Esophagus muscularis mucosa (tissue), 4 donors: ENCODE measurements around the gene GNB3. TPM values are rescaled to one million over a fixed set of nuclear protein-coding genes. Genes with fewer than 3 reads are reported as not detected.

Experiments used
- DNase-seq: peaks from one replicate; pipeline ENCODE4 v3.0.0-alpha.2; 2017; ENCODE audit errors: extremely low spot score
- H3K27ac ChIP-seq, 4 donors: fragments of 200-600 bp; sonication (generic); replicated peaks in 1 of 4; 1 replicate in 3 of 4; 2 replicates in 1 of 4; pipeline ENCODE4 v1.5.1; 2016 to 2019; ENCODE audit warnings: mild to moderate bottlenecking in 1 of 4
- H3K27me3 ChIP-seq, 4 donors: fragments of 200-600 bp; sonication (generic); one replicate each; pipeline versions ENCODE4 v1.5.1 to v1.6.0; 2016 to 2019
- H3K36me3 ChIP-seq, 4 donors: fragments of 200-600 bp; sonication (generic); one replicate each; pipeline ENCODE4 v1.5.1; 2016 to 2019
- H3K4me1 ChIP-seq, 4 donors: fragments of 200-600 bp; sonication (generic); one replicate each; pipeline ENCODE4 v1.5.1; 2016 to 2019
- H3K4me3 ChIP-seq, 4 donors: fragments of 200-600 bp; sonication (generic); 1 replicate in 2 of 4; 2 replicates in 2 of 4; pipeline ENCODE4 v1.5.1; 2016 to 2019; ENCODE audit warnings: mild to moderate bottlenecking in 4 of 4, moderate library complexity in 1 of 4
- H3K9me3 ChIP-seq, 4 donors: fragments of 200-600 bp; sonication (generic); 1 replicate in 3 of 4; 2 replicates in 1 of 4; pipeline ENCODE4 v1.5.1; 2016 to 2019
- CTCF ChIP-seq, 3 experiments: fragments of 200-600 bp in 2 of 3; fragments of 450-650 bp in 1 of 3; sonication (generic) in 2 of 3; IDR thresholded peaks; one replicate each; pipeline ENCODE4 v1.5.1; 2017 to 2019; ENCODE audit warnings: antibody characterized with exemption in 3 of 3, mild to moderate bottlenecking in 2 of 3, moderate library complexity in 1 of 3
- EP300 ChIP-seq: sonication (generic); formaldehyde crosslinking; IDR thresholded peaks from one replicate; pipeline ENCODE4 v1.6.1; 2017; ENCODE audit warnings: antibody characterized with exemption
- POLR2A ChIP-seq: fragments of 450-650 bp; IDR thresholded peaks from one replicate; pipeline ENCODE4 v1.6.1; 2017; ENCODE audit warnings: antibody characterized with exemption, moderate library complexity, mild to moderate bottlenecking, low read depth
- POLR2AphosphoS5 ChIP-seq, 2 donors: sonication (generic); formaldehyde crosslinking; IDR thresholded peaks; one replicate each; pipeline ENCODE4 v1.6.1; 2017; ENCODE audit warnings: antibody characterized with exemption in 2 of 2
- WGBS: methylation state at CpG from one replicate; pipeline ENCODE4 v1.1.5; 2018; 5-methylcytosine and 5-hydroxymethylcytosine counted together
- intact Hi-C: fragments of 100-400 bp; cut with DNase I; formaldehyde crosslinking; loops from one replicate; pipeline ENCODE4 v1.15.1; 2023
- total RNA-seq, 4 donors: library from RNA; depleted of rRNA; stranded (reverse); fragments of >200 nt; gene quantifications; one replicate each; pipeline versions ENCODE4 v1.1.0 to v1.2.1, GENCODE V29; 2016

The GNB3 gene
- total RNA-seq, 4 donors from 2014 or later: 0.39 to 1.7 (median 0.46) TPM

DNA sequence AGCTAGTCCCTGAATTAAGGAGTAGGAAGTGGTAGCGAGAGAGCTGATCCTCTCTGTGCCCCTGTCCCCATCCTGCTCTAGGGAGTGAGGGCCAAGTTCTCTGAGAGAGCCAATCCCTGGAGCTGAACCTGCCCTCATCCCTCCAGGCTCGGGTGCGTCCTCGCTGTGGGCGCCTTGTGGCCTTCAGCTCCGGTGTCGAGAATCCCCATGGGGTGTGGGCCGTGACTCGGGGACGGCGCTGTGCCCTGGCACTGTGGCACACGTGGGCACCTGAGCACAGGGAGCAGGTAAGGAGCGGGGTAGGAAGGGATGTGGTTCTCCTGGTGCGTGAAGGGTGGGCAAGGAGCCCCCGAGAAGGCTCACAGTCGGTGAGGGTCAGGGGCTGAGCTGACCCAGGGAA is 1.9 kb upstream of the GNB3 start:
- no peaks in the 10 kb centered on the region for H3K27me3 ChIP-seq
- intact Hi-C loops: no loop called here
- WGBS: 87% methylated on average over 10 of the region's 16 CpGs
- peaks cover 0 to 5% (median 0%) of the 10 kb centered on the region in 4 donors for H3K4me1 ChIP-seq
- H3K9me3 ChIP-seq: no peaks in the 10 kb centered on the region
- peaks cover 19 to 75% (median 45%) of the 10 kb centered on the region in 4 donors for H3K36me3 ChIP-seq
- no peak for DNase-seq
- no peak overlapping the region for H3K27ac ChIP-seq
- H3K4me3 ChIP-seq: no peak overlapping the region
- no peak for TF ChIP-seq POLR2AphosphoS5 (IDR thresholded peaks at IDR 0.05)
- TF ChIP-seq EP300: no peak
- no peak for TF ChIP-seq POLR2A
- no peak for TF ChIP-seq CTCF (IDR thresholded peaks at IDR 0.05)

- TF ChIP-seq CTCF (IDR thresholded peaks at IDR 0.05) (no peak), POLR2AphosphoS5 (IDR thresholded peaks at IDR 0.05) (no peak), POLR2A (no peak), EP300 (no peak)
- Histone ChIP-seq H3K27me3 (no peaks in the 10 kb centered on the region), H3K36me3 (peaks cover 12 to 75% (median 48%) of the 10 kb centered on the region in 4 donors), H3K4me3 (no peak overlapping the region), H3K27ac (no peak overlapping the region), H3K4me1 (peaks cover 0 to 5% (median 0%) of the 10 kb centered on the region in 4 donors), H3K9me3 (no peaks in the 10 kb centered on the region)
- no peak for DNase-seq
- 82% methylated on average over 9 of the region's 10 CpGs for WGBS
- intact Hi-C loops: no loop called here
Observed at GRCh38 chr12:6839482-6840201, 1.1 kb upstream of the GNB3 start.

DNA sequence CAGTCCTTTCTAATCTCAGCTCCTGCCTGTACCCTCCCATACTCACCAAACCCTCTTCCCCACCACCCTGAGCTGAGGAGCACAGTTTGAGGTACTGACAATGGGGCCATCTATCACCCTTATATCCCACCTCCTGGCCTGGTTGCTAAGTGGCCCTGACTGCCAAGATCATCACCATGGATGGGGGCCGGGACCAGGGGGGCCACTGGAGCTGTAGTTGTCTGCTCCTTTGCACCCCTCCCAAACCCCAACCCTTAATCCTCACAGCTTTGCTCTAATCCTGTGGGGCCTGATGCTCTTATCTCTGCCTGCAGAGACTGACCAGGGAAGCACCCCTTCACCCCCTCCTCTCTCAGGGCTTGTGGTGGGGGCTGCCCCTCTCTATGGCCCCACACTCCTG is 395 bp upstream of the GNB3 start:
- Histone ChIP-seq H3K4me3 (no peak overlapping the region), H3K4me1 (peaks cover 0 to 5% (median 0%) of the 10 kb centered on the region in 4 donors), H3K9me3 (no peaks in the 10 kb centered on the region), H3K36me3 (peaks cover 12 to 77% (median 55%) of the 10 kb centered on the region in 4 donors), H3K27ac (no peak overlapping the region), H3K27me3 (no peaks in the 10 kb centered on the region)
- TF ChIP-seq POLR2AphosphoS5 (IDR thresholded peaks at IDR 0.05) (no peak), CTCF (IDR thresholded peaks at IDR 0.05) (no peak), EP300 (no peak), POLR2A (no peak)
- intact Hi-C loops: no loop called here
- no peak for DNase-seq
- WGBS: 71% methylated on average over 1 of the region's 1 CpG

DNA sequence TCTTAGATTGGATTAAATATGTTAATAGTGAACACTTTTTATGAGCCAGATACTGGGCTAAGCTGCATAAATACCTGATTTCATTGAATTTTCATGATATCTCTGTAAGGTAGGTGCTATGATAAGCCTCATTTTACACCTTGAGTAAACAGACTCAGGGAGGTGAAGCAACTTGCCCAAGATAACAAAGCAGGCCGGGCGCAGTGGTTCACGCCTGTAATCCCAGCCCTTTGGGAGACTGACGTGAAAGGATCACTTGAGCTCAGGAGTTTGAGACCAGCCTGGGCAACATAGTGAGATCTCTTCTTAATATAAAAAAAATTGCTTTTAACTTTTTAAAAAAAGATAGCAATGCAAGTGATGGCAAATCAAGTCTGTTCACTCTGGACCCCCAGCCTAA is 1.4 kb downstream of the GNB3 start:
- Histone ChIP-seq H3K36me3 (peaks cover 12 to 85% (median 66%) of the 10 kb centered on the region in 4 donors), H3K9me3 (no peaks in the 10 kb centered on the region), H3K27me3 (no peaks in the 10 kb centered on the region), H3K4me3 (no peak overlapping the region), H3K4me1 (no peaks in the 10 kb centered on the region), H3K27ac (no peak overlapping the region)
- intact Hi-C loops: no loop called here
- no peak for DNase-seq
- TF ChIP-seq POLR2AphosphoS5 (IDR thresholded peaks at IDR 0.05) (no peak), CTCF (IDR thresholded peaks at IDR 0.05) (no peak), POLR2A (no peak), EP300 (no peak)
- 96% methylated on average over 4 of the region's 4 CpGs for WGBS
